Peyer's patch (tissue), 4 donors: Measurements from ENCODE around the gene IGSF8.

Experiments used
- CTCF ChIP-seq, 6 experiments: fragments of 450-650 bp in 4 of 6; fragments of 200-600 bp in 2 of 6; sonication (generic) in 1 of 6; IDR thresholded peaks; one replicate each; pipeline ENCODE4 v1.5.1; 2017 to 2019; ENCODE audit warnings: antibody characterized with exemption in 6 of 6, mild to moderate bottlenecking in 3 of 6, moderate library complexity in 1 of 6
- POLR2A ChIP-seq, 2 donors: fragments of 450-650 bp; IDR thresholded peaks; one replicate each; pipeline ENCODE4 v1.5.1; 2017; ENCODE audit warnings: antibody characterized with exemption in 2 of 2, mild to moderate bottlenecking in 2 of 2, moderate library complexity in 2 of 2

- TF ChIP-seq CTCF (IDR thresholded peaks at IDR 0.05) (no peak), POLR2A (IDR thresholded peaks at IDR 0.05) (no peak)
Measured at GRCh38 chr1:160117709-160118183, 19.3 kb upstream of the IGSF8 start.
